Measurements from ENCODE around the gene ZNF678. TPM values are rescaled to one million over a fixed set of nuclear protein-coding genes. Genes with fewer than 3 reads are reported as not detected.

The ZNF678 gene
- total and polyA plus RNA-seq, 9 of the 15 experiments (the other 6 are each of a cell fraction or from before 2014, with no cell fraction given): 3.0 to 16.8 (median 8.0) TPM

DNA sequence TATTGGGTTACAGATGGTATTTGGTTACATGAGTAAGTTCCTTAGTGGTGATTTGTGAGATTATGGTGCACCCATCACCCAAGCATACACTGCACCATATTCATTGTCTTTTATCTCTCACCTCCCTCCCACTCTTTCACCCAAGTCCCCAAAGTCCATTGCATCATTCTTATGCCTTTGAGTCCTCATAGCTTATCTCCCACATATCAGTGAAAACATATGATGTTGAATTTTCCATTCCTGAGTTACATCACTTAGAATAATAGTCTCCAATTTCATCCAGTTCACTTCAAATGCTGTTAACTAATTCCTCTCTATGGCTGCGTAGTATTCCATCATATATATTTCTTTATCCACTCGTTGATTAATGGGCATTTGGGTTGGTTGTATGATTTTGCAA lies 36.8 kb upstream of the ZNF678 start (continued):
- TF ChIP-seq, protein P1, sequence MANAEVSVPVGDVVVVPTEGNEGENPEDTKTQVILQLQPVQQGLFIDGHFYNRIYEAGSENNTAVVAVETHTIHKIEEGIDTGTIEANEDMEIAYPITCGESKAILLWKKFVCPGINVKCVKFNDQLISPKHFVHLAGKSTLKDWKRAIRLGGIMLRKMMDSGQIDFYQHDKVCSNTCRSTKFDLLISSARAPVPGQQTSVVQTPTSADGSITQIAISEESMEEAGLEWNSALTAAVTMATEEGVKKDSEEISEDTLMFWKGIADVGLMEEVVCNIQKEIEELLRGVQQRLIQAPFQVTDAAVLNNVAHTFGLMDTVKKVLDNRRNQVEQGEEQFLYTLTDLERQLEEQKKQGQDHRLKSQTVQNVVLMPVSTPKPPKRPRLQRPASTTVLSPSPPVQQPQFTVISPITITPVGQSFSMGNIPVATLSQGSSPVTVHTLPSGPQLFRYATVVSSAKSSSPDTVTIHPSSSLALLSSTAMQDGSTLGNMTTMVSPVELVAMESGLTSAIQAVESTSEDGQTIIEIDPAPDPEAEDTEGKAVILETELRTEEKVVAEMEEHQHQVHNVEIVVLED (CRISPR knock-in tag; IDR thresholded peaks at IDR 0.05): no peak
- TF ChIP-seq ZNF274 (IDR thresholded peaks at IDR 0.05; ENCODE audit: borderline replicate concordance, low read depth, low read length) (no peak), ZNF212 (CRISPR knock-in tag; IDR thresholded peaks at IDR 0.05) (no peak), SMARCE1 (IDR thresholded peaks at IDR 0.05) (peak; percentile 62; the same call in 1 of the 2 replicates), RBM15 (IDR thresholded peaks at IDR 0.05; ENCODE audit: insufficient read depth, low read length) (no peak), EP300 (IDR thresholded peaks at IDR 0.05; ENCODE audit: low read length) (peak; percentile 28; the same call in 1 of the 2 replicates), ZNF583 (CRISPR knock-in tag; IDR thresholded peaks at IDR 0.05) (no peak), XRCC3 (IDR thresholded peaks at IDR 0.05) (no peak), ZFP36 (IDR thresholded peaks at IDR 0.05; ENCODE audit: low read depth, low read length, partially characterized antibody) (no peak), SOX6 (IDR thresholded peaks at IDR 0.05) (peak; percentile 75), NCOR1 (IDR thresholded peaks at IDR 0.05) (no peak), ZNF282 (CRISPR knock-in tag; IDR thresholded peaks at IDR 0.05) (no peak), PHTF2 (CRISPR knock-in tag; IDR thresholded peaks at IDR 0.05) (no peak), FOXA1 (IDR thresholded peaks at IDR 0.05; ENCODE audit: borderline replicate concordance) (no peak), ZSCAN32 (CRISPR knock-in tag; IDR thresholded peaks at IDR 0.05) (peak; percentile 18; the same call in 1 of the 2 replicates)
- TF ChIP-seq, protein P2, sequence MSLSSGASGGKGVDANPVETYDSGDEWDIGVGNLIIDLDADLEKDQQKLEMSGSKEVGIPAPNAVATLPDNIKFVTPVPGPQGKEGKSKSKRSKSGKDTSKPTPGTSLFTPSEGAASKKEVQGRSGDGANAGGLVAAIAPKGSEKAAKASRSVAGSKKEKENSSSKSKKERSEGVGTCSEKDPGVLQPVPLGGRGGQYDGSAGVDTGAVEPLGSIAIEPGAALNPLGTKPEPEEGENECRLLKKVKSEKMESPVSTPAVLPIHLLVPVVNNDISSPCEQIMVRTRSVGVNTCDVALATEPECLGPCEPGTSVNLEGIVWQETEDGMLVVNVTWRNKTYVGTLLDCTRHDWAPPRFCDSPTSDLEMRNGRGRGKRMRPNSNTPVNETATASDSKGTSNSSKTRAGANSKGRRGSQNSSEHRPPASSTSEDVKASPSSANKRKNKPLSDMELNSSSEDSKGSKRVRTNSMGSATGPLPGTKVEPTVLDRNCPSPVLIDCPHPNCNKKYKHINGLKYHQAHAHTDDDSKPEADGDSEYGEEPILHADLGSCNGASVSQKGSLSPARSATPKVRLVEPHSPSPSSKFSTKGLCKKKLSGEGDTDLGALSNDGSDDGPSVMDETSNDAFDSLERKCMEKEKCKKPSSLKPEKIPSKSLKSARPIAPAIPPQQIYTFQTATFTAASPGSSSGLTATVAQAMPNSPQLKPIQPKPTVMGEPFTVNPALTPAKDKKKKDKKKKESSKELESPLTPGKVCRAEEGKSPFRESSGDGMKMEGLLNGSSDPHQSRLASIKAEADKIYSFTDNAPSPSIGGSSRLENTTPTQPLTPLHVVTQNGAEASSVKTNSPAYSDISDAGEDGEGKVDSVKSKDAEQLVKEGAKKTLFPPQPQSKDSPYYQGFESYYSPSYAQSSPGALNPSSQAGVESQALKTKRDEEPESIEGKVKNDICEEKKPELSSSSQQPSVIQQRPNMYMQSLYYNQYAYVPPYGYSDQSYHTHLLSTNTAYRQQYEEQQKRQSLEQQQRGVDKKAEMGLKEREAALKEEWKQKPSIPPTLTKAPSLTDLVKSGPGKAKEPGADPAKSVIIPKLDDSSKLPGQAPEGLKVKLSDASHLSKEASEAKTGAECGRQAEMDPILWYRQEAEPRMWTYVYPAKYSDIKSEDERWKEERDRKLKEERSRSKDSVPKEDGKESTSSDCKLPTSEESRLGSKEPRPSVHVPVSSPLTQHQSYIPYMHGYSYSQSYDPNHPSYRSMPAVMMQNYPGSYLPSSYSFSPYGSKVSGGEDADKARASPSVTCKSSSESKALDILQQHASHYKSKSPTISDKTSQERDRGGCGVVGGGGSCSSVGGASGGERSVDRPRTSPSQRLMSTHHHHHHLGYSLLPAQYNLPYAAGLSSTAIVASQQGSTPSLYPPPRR (CRISPR knock-in tag; IDR thresholded peaks at IDR 0.05; ENCODE audit: borderline replicate concordance): no peak
- TF ChIP-seq, protein P3, sequence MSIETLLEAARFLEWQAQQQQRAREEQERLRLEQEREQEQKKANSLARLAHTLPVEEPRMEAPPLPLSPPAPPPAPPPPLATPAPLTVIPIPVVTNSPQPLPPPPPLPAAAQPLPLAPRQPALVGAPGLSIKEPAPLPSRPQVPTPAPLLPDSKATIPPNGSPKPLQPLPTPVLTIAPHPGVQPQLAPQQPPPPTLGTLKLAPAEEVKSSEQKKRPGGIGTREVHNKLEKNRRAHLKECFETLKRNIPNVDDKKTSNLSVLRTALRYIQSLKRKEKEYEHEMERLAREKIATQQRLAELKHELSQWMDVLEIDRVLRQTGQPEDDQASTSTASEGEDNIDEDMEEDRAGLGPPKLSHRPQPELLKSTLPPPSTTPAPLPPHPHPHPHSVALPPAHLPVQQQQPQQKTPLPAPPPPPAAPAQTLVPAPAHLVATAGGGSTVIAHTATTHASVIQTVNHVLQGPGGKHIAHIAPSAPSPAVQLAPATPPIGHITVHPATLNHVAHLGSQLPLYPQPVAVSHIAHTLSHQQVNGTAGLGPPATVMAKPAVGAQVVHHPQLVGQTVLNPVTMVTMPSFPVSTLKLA (conservative IDR thresholded peaks at IDR 0.05): no peak
- TF ChIP-seq, protein P4, sequence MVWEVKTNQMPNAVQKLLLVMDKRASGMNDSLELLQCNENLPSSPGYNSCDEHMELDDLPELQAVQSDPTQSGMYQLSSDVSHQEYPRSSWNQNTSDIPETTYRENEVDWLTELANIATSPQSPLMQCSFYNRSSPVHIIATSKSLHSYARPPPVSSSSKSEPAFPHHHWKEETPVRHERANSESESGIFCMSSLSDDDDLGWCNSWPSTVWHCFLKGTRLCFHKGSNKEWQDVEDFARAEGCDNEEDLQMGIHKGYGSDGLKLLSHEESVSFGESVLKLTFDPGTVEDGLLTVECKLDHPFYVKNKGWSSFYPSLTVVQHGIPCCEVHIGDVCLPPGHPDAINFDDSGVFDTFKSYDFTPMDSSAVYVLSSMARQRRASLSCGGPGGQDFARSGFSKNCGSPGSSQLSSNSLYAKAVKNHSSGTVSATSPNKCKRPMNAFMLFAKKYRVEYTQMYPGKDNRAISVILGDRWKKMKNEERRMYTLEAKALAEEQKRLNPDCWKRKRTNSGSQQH (CRISPR knock-in tag; IDR thresholded peaks at IDR 0.05): no peak
- TF ChIP-seq, protein P5, sequence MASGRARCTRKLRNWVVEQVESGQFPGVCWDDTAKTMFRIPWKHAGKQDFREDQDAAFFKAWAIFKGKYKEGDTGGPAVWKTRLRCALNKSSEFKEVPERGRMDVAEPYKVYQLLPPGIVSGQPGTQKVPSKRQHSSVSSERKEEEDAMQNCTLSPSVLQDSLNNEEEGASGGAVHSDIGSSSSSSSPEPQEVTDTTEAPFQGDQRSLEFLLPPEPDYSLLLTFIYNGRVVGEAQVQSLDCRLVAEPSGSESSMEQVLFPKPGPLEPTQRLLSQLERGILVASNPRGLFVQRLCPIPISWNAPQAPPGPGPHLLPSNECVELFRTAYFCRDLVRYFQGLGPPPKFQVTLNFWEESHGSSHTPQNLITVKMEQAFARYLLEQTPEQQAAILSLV (tag; IDR thresholded peaks at IDR 0.05): peak; percentile 74; the same call in 1 of the 2 replicates

Measured in K562 (cell line).